Prostate gland (tissue), 2 donors: Measurements from ENCODE around the gene ZBTB7C. TPM values are rescaled to one million over a fixed set of nuclear protein-coding genes. Genes with fewer than 3 reads are reported as not detected.

ENCODE experiments used
- DNase-seq: peaks from one replicate; pipeline ENCODE4 v3.0.0-alpha.2; 2019; ENCODE audit warnings: low spot score
- H3K27ac ChIP-seq, 2 donors: fragments of 200-600 bp; sonication (generic); 2 replicates each; pipeline ENCODE4 v1.5.1; 2017 to 2019
- H3K27me3 ChIP-seq: fragments of 200-600 bp; sonication (generic); replicated peaks from 2 replicates; pipeline ENCODE4 v1.5.1; 2019; ENCODE audit not compliant: insufficient read depth
- H3K36me3 ChIP-seq, 2 donors: fragments of 200-600 bp; sonication (generic); 1 replicate in 1 of 2; 2 replicates in 1 of 2; pipeline versions ENCODE4 v1.5.1 to v1.8.1; 2017 to 2019
- H3K4me1 ChIP-seq: fragments of 200-600 bp; sonication (generic); replicated peaks from 2 replicates; pipeline ENCODE4 v1.5.1; 2019
- H3K4me3 ChIP-seq, 2 donors: fragments of 200-600 bp; sonication (generic); 2 replicates each; pipeline ENCODE4 v1.5.1; 2017 to 2019
- H3K9me3 ChIP-seq: fragments of 200-600 bp; sonication (generic); 2 replicates; pipeline ENCODE4 v1.5.1; 2017
- CTCF ChIP-seq, 4 experiments: fragments of 200-600 bp in 2 of 4; fragments of 450-650 bp in 2 of 4; sonication (generic) in 2 of 4; IDR thresholded peaks; 1 replicate in 3 of 4; 2 replicates in 1 of 4; pipeline ENCODE4 v1.5.1; 2016 to 2019; ENCODE audit warnings: antibody characterized with exemption in 4 of 4, mild to moderate bottlenecking in 2 of 4, moderate library complexity in 2 of 4
- POLR2A ChIP-seq: fragments of 450-650 bp; IDR thresholded peaks from one replicate; pipeline ENCODE4 v1.6.1; 2016; ENCODE audit warnings: antibody characterized with exemption, mild to moderate bottlenecking
- POLR2AphosphoS5 ChIP-seq: sonication (generic); formaldehyde crosslinking; IDR thresholded peaks from one replicate; pipeline ENCODE4 v1.6.1; 2017; ENCODE audit warnings: antibody characterized with exemption
- WGBS: methylation state at CpG from one replicate; pipeline ENCODE4 v1.1.5; 2018; 5-methylcytosine and 5-hydroxymethylcytosine counted together
- intact Hi-C: fragments of 100-400 bp; cut with DNase I; formaldehyde crosslinking; loops from one replicate; pipeline ENCODE4 v1.14.2; 2022
- total RNA-seq, 2 donors: library from RNA; depleted of rRNA; stranded (reverse); fragments of >200 nt; gene quantifications; one replicate each; pipeline ENCODE4 v1.1.0, GENCODE V29; 2016

The ZBTB7C gene
- total RNA-seq, 2 donors from 2014 or later: 14.7 to 48.9 TPM

GRCh38 chr18:48022021-48022420, 387.2 kb downstream of the ZBTB7C start:
- TF ChIP-seq CTCF (IDR thresholded peaks at IDR 0.05) (no peak), POLR2A (no peak), POLR2AphosphoS5 (no peak)
- Histone ChIP-seq H3K27me3 (peaks cover 6% of the 10 kb centered on the region), H3K4me1 (no peaks in the 10 kb centered on the region), H3K9me3 (no peaks in the 10 kb centered on the region), H3K36me3 (no peaks in the 10 kb centered on the region), H3K27ac (no peak overlapping the region), H3K4me3 (no peak overlapping the region)
- intact Hi-C loops: loop anchor here (5.0 kb wide), 1 partner anchor 250 kb away; no protein-coding TSS in a partner anchor
- DNase-seq: no peak
- 90% methylated on average over 10 of the region's 10 CpGs for WGBS

GRCh38 chr18:48021273-48021914, 387.8 kb downstream of the ZBTB7C start:
- H3K27ac ChIP-seq: no peak overlapping the region
- H3K4me1 ChIP-seq: no peaks in the 10 kb centered on the region
- no peak overlapping the region for H3K4me3 ChIP-seq
- peaks cover 6% of the 10 kb centered on the region for H3K27me3 ChIP-seq
- TF ChIP-seq POLR2AphosphoS5 (no peak), CTCF (IDR thresholded peaks at IDR 0.05) (no peak), POLR2A (no peak)
- 53% methylated on average over 5 of the region's 5 CpGs for WGBS
- H3K36me3 ChIP-seq: no peaks in the 10 kb centered on the region
- DNase-seq: no peak
- intact Hi-C loops: loop anchor here (5.0 kb wide), 1 partner anchor 249 kb away; no protein-coding TSS in a partner anchor
- H3K9me3 ChIP-seq: no peaks in the 10 kb centered on the region

GRCh38 chr18:48020337-48021250, 388.6 kb downstream of the ZBTB7C start:
- TF ChIP-seq POLR2AphosphoS5 (no peak), CTCF (IDR thresholded peaks at IDR 0.05) (no peak), POLR2A (no peak)
- Histone ChIP-seq H3K27ac (no peak overlapping the region), H3K9me3 (no peaks in the 10 kb centered on the region), H3K4me3 (no peak overlapping the region), H3K27me3 (peaks cover 6% of the 10 kb centered on the region), H3K36me3 (no peaks in the 10 kb centered on the region), H3K4me1 (no peaks in the 10 kb centered on the region)
- WGBS: 64% methylated on average over 8 of the region's 8 CpGs
- no peak for DNase-seq
- intact Hi-C loops: loop anchor here (5.0 kb wide), 1 partner anchor 248 kb away; no protein-coding TSS in a partner anchor

GRCh38 chr18:48019557-48020325, 389.4 kb downstream of the ZBTB7C start:
- intact Hi-C loops: loop anchor here (5.0 kb wide), 1 partner anchor 247 kb away; no protein-coding TSS in a partner anchor
- DNase-seq: no peak
- no peak for TF ChIP-seq CTCF (IDR thresholded peaks at IDR 0.05)
- no peak for TF ChIP-seq POLR2AphosphoS5
- no peak for TF ChIP-seq POLR2A
- 73% methylated on average over 6 of the region's 6 CpGs for WGBS
- H3K27ac ChIP-seq: no peak overlapping the region
- no peaks in the 10 kb centered on the region for H3K36me3 ChIP-seq
- H3K9me3 ChIP-seq: no peaks in the 10 kb centered on the region
- H3K4me1 ChIP-seq: no peaks in the 10 kb centered on the region
- H3K27me3 ChIP-seq: peaks cover 6% of the 10 kb centered on the region
- H3K4me3 ChIP-seq: no peak overlapping the region
